AG04450 (cell line): ENCODE measurements around the gene CCDC85B. TPM values are rescaled to one million over a fixed set of nuclear protein-coding genes. Genes with fewer than 3 reads are reported as not detected.

Experiments
- CTCF ChIA-PET: fragments of 300-600, 350-600 bp; formaldehyde crosslinking; extraction: SDS; loops from one replicate; lab custom pipeline; 2022; ENCODE audit warnings: antibody characterized with exemption, inconsistent platforms; lab: Charles Lee
- POLR2A ChIA-PET: fragments of 350-600 bp; formaldehyde crosslinking; extraction: SDS; loops from one replicate; lab custom pipeline; 2021; ENCODE audit warnings: antibody characterized with exemption, inconsistent platforms; lab: Yijun Ruan, JAX
- DNase-seq: peaks from one replicate; pipeline ENCODE4 v3.0.0-alpha.2; 2011; ENCODE audit warnings: low read depth, low spot score
- H3K27ac ChIP-seq: one replicate; pipeline ENCODE4 v1.5.1; 2012; ENCODE audit warnings: low read depth, low read length, control low read depth
- H3K27me3 ChIP-seq: one replicate; pipeline ENCODE4 v1.6.0; 2012; ENCODE audit warnings: low read length; ENCODE audit not compliant: control insufficient read depth, insufficient read depth
- H3K4me3 ChIP-seq: 2 replicates; pipeline ENCODE4 v1.5.1; 2011; ENCODE audit warnings: mild to moderate bottlenecking, low read depth, low read length, control low read depth
- H3K9me3 ChIP-seq: 2 replicates; pipeline ENCODE4 v1.5.1; 2012; ENCODE audit warnings: low read length; ENCODE audit not compliant: control insufficient read depth, insufficient read depth
- CTCF ChIP-seq: IDR thresholded peaks from 2 replicates; pipeline ENCODE4 v1.5.1; 2011; ENCODE audit warnings: low read depth, low read length, control low read depth, inconsistent platforms
- polyA plus RNA-seq: library from polyadenylated mRNA; depleted of rRNA; stranded (reverse); fragments of >200 nt; gene quantifications from 2 replicates; pipeline ENCODE4 v1.2.3, GENCODE V29; 2011

Gene CCDC85B
- polyA plus RNA-seq, 1 experiment = 13.1 TPM

- Histone ChIP-seq H3K4me3 (no peak overlapping the region), H3K9me3 (no peaks in the 10 kb centered on the region), H3K27ac (peak overlapping the region; percentile 91), H3K27me3 (no peaks in the 10 kb centered on the region)
- no peak for DNase-seq
- TF ChIP-seq CTCF = peak; percentile 17; the same call in 1 of the 2 replicates
- ChIA-PET POLR2A (interaction anchor here (0.6 to 5.8 kb wide), 6 partner anchors 11 to 54 kb away, joined by 3 to 98 read pairs (median 4); partner anchors contain the start of genes CCDC85B, CFL1, FIBP and FOSL1), CTCF (interaction anchor here (0.8 to 2.4 kb wide), 5 partner anchors 10 to 52 kb away, joined by 3 to 10 read pairs (median 4); partner anchors contain the start of genes FIBP and MUS81)
These were observed 21.5 kb downstream of the CCDC85B start for GRCh38 chr11:65911682-65912568.

- Histone ChIP-seq H3K4me3 (no peak overlapping the region), H3K27ac (peak overlapping the region; percentile 91), H3K27me3 (no peaks in the 10 kb centered on the region), H3K9me3 (peaks cover 4% of the 10 kb centered on the region; the same call in 1 of the 2 replicates)
- ChIA-PET CTCF (interaction anchor here (0.6 to 2.4 kb wide), 4 partner anchors 11 to 53 kb away, joined by 3 to 10 read pairs (median 4); partner anchors contain the start of genes FIBP and MUS81), POLR2A (interaction anchor here (1.1 to 5.8 kb wide), 4 partner anchors 11 to 55 kb away, joined by 3 to 98 read pairs (median 8); partner anchors contain the start of genes CCDC85B, CFL1, FIBP and FOSL1)
- no peak for TF ChIP-seq CTCF
- DNase-seq = no peak
These were observed 22.4 kb downstream of the CCDC85B start for GRCh38 chr11:65912845-65913244.

GRCh38 chr11:65915101-65915820 lies 24.8 kb downstream of the CCDC85B start:
- Histone ChIP-seq H3K27ac (peak overlapping the region; percentile 99), H3K4me3 (peak overlapping the region; percentile 25), H3K9me3 (peaks cover 11% of the 10 kb centered on the region; the same call in 1 of the 2 replicates), H3K27me3 (no peaks in the 10 kb centered on the region)
- no peak for DNase-seq
- ChIA-PET CTCF (interaction anchor here (0.5 to 2.6 kb wide), 6 partner anchors 17 to 308 kb away, joined by 3 to 15 read pairs (median 6); partner anchors contain the start of gene FIBP), POLR2A (interaction anchor here (0.8 to 5.8 kb wide), 12 partner anchors 9 to 253 kb away, joined by 3 to 124 read pairs (median 6); partner anchors contain the start of genes CCDC85B, CFL1, FIBP and FOSL1)
- no peak for TF ChIP-seq CTCF

GRCh38 chr11:65915821-65916251 lies 25.4 kb downstream of the CCDC85B start:
- no peak for TF ChIP-seq CTCF
- Histone ChIP-seq H3K27me3 (no peaks in the 10 kb centered on the region), H3K27ac (peak overlapping the region; percentile 99), H3K9me3 (peaks cover 11% of the 10 kb centered on the region; the same call in 1 of the 2 replicates), H3K4me3 (peak overlapping the region; percentile 46)
- CTCF ChIA-PET = interaction anchor here (0.5 to 2.6 kb wide), 5 partner anchors 17 to 307 kb away, joined by 4 to 15 read pairs (median 7); partner anchors contain the start of gene FIBP
- POLR2A ChIA-PET = interaction anchor here (0.6 to 5.8 kb wide), 13 partner anchors 10 to 253 kb away, joined by 3 to 124 read pairs (median 5); partner anchors contain the start of genes CCDC85B, CFL1, FIBP and FOSL1
- peak; percentile 93 for DNase-seq
